ENCODE data around the gene FBXL17. TPM values are rescaled to one million over a fixed set of nuclear protein-coding genes. Genes with fewer than 3 reads are reported as not detected.

FBXL17 gene
- total RNA-seq, 1 donor from 2014 or later, result 4.2 TPM

- TF ChIP-seq, protein P1, sequence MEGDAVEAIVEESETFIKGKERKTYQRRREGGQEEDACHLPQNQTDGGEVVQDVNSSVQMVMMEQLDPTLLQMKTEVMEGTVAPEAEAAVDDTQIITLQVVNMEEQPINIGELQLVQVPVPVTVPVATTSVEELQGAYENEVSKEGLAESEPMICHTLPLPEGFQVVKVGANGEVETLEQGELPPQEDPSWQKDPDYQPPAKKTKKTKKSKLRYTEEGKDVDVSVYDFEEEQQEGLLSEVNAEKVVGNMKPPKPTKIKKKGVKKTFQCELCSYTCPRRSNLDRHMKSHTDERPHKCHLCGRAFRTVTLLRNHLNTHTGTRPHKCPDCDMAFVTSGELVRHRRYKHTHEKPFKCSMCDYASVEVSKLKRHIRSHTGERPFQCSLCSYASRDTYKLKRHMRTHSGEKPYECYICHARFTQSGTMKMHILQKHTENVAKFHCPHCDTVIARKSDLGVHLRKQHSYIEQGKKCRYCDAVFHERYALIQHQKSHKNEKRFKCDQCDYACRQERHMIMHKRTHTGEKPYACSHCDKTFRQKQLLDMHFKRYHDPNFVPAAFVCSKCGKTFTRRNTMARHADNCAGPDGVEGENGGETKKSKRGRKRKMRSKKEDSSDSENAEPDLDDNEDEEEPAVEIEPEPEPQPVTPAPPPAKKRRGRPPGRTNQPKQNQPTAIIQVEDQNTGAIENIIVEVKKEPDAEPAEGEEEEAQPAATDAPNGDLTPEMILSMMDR (conservative IDR thresholded peaks at IDR 0.05; ENCODE audit: low read depth, low read length), result no peak
- H3K4me3 ChIP-seq (ENCODE audit: low read depth, low read length), result no peak overlapping the region
- DNase-seq (ENCODE audit: low read depth), result no peak
Observed at GRCh38 chr5:108111736-108112135, 270.2 kb downstream of the FBXL17 start.

- no peak for DNase-seq (ENCODE audit: low read depth)
- no peak overlapping the region for H3K4me3 ChIP-seq (ENCODE audit: low read depth, low read length)
- TF ChIP-seq, protein P1 (conservative IDR thresholded peaks at IDR 0.05; ENCODE audit: low read depth, low read length), result no peak
Observed at GRCh38 chr5:108109059-108109458, 272.8 kb downstream of the FBXL17 start.

DNA sequence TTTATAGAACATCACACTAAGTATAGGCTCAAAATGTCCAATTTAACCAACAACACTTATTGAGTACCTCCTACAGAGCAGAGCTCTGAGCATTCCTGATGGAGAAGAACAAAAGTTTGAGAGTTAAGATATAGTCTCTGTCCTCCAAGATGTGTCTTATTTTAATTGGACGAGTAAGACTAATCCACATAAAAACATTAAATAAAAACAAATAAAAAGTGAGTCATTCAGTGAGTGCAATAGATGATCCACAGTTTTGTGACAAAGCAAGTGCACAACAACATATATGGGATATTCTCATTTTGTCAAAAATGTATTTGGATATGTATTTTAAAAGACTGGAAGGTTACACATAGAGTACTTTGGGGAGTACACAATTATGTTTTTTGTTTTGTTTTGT is 277.4 kb downstream of the FBXL17 start:
- no peak overlapping the region for H3K4me3 ChIP-seq (ENCODE audit: low read depth, low read length)
- no peak for DNase-seq (ENCODE audit: low read depth)
- TF ChIP-seq, protein P1 (conservative IDR thresholded peaks at IDR 0.05; ENCODE audit: low read depth, low read length), result no peak

- no peak overlapping the region for H3K4me3 ChIP-seq (ENCODE audit: low read depth, low read length)
- TF ChIP-seq, protein P1 (conservative IDR thresholded peaks at IDR 0.05; ENCODE audit: low read depth, low read length), result no peak
- DNase-seq (ENCODE audit: low read depth), result no peak
Observed at GRCh38 chr5:108102463-108102862, 279.4 kb downstream of the FBXL17 start.

DNA sequence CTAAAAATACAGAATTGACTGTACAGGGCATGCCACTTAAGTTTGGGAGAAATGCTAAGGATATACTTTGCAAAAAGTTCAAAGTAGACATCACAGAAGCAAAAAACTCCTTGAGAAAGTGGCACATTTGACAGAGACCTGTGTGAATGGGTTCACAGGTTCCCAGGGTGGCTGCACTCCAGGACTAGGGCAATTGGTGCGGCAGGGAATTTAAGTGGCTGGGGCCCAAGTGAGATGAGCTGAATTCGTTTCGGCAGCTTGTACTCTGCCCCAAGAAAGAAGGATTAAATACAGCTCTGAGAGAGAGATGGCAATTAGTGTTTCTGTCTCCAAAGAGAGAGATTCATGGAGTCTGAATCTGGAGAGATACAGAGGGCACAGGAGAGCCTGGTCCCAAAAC is 280.1 kb downstream of the FBXL17 start:
- H3K4me3 ChIP-seq (ENCODE audit: low read depth, low read length), result no peak overlapping the region
- no peak for DNase-seq (ENCODE audit: low read depth)

DNA sequence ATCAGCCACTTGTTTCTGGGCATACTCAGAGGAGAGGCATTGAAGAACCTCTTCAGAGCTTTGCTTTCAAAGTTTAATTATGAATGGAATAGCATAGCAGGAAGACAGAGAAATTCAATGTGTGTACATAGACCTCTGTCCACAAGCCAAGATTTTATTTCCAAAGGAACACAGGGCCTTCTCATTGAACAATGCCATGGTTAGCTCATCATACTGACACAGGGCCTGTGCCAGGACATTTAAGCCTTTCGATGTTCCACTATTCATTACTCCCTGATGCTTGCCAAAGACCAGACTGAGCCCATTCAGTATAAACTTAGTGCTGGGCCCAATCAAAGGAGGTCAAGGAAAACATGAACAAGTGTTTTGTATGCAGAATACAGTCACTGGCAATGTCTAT is 280.8 kb downstream of the FBXL17 start:
- H3K4me3 ChIP-seq (ENCODE audit: low read depth, low read length), result no peak overlapping the region
- TF ChIP-seq, protein P1 (conservative IDR thresholded peaks at IDR 0.05; ENCODE audit: low read depth, low read length), result no peak
- no peak for DNase-seq (ENCODE audit: low read depth)

More for the DNA sequence above, 280.1 kb downstream of the FBXL17 start:
- TF ChIP-seq, protein P1 (conservative IDR thresholded peaks at IDR 0.05; ENCODE audit: low read depth, low read length), result no peak

GRCh38 chr5:108094800-108095199 is 287.1 kb downstream of the FBXL17 start:
- DNase-seq (ENCODE audit: low read depth), result no peak
- H3K4me3 ChIP-seq (ENCODE audit: low read depth, low read length), result no peak overlapping the region
- TF ChIP-seq, protein P1 (conservative IDR thresholded peaks at IDR 0.05; ENCODE audit: low read depth, low read length), result no peak

Measured in epithelial cell of proximal tubule (primary cell).